BE2C (cell line): ENCODE data around the gene ELOVL2.

ENCODE experiments used
- DNase-seq: peaks from one replicate; pipeline ENCODE4 v3.0.0-alpha.2; 2020
- H3K27me3 ChIP-seq: fragments of 250-450 bp; sonication (Bioruptor Pico); 2 replicates; pipeline ENCODE4 v1.5.1; 2020; ENCODE audit warnings: mild to moderate bottlenecking
- H3K36me3 ChIP-seq: fragments of 250-450 bp; sonication (Bioruptor Pico); 2 replicates; pipeline ENCODE4 v1.5.1; 2020; ENCODE audit warnings: mild to moderate bottlenecking
- H3K4me1 ChIP-seq: fragments of 250-450 bp; sonication (Bioruptor Pico); 2 replicates; pipeline ENCODE4 v1.5.1; 2020
- H3K4me3 ChIP-seq: 2 replicates; pipeline ENCODE4 v1.5.1; 2011; ENCODE audit warnings: low read depth, low read length
- H3K9me3 ChIP-seq: fragments of 250-450 bp; sonication (Bioruptor Pico); 2 replicates; pipeline ENCODE4 v1.5.1; 2020
- CTCF ChIP-seq: IDR thresholded peaks from 2 replicates; pipeline ENCODE4 v1.5.1; 2012; ENCODE audit warnings: mild to moderate bottlenecking, low read depth, low read length

ELOVL2 gene

GRCh38 chr6:10956776-10957175 is 87.3 kb downstream of the ELOVL2 start:
- no peak for DNase-seq
- no peak for TF ChIP-seq CTCF
- H3K4me1 ChIP-seq, result no peaks in the 10 kb centered on the region
- no peak overlapping the region for H3K4me3 ChIP-seq
- H3K36me3 ChIP-seq, result peaks cover 5% of the 10 kb centered on the region
- no peaks in the 10 kb centered on the region; the same call in 1 of the 2 replicates for H3K27me3 ChIP-seq
- H3K9me3 ChIP-seq, result no peaks in the 10 kb centered on the region

GRCh38 chr6:10954590-10955010 is 89.5 kb downstream of the ELOVL2 start:
- Histone ChIP-seq H3K27me3 (peaks cover 4% of the 10 kb centered on the region; the same call in 1 of the 2 replicates), H3K36me3 (peaks cover 5% of the 10 kb centered on the region)

GRCh38 chr6:10951675-10952282 is 92.3 kb downstream of the ELOVL2 start:
- peaks cover 4% of the 10 kb centered on the region; the same call in 1 of the 2 replicates for H3K27me3 ChIP-seq
- no peaks in the 10 kb centered on the region for H3K4me1 ChIP-seq
- no peak overlapping the region for H3K4me3 ChIP-seq
- peak; percentile 45 for TF ChIP-seq CTCF
- H3K9me3 ChIP-seq, result no peaks in the 10 kb centered on the region
- DNase-seq, result no peak
- peaks cover 5% of the 10 kb centered on the region; the same call in 1 of the 2 replicates for H3K36me3 ChIP-seq

More at GRCh38 chr6:10954590-10955010, 89.5 kb downstream of the ELOVL2 start:
- peak; percentile 86 for TF ChIP-seq CTCF
- no peak overlapping the region for H3K4me3 ChIP-seq
- H3K4me1 ChIP-seq, result no peaks in the 10 kb centered on the region
- DNase-seq, result peak; percentile 87
- H3K9me3 ChIP-seq, result no peaks in the 10 kb centered on the region

- Histone ChIP-seq H3K4me3 (no peak overlapping the region), H3K27me3 (peaks cover 4% of the 10 kb centered on the region; the same call in 1 of the 2 replicates), H3K4me1 (no peaks in the 10 kb centered on the region), H3K36me3 (peaks cover 5% of the 10 kb centered on the region; the same call in 1 of the 2 replicates), H3K9me3 (no peaks in the 10 kb centered on the region)
- TF ChIP-seq CTCF, result no peak
- no peak for DNase-seq
Measured at GRCh38 chr6:10949579-10950490, 94.3 kb downstream of the ELOVL2 start.

GRCh38 chr6:10947966-10948365 is 96.1 kb downstream of the ELOVL2 start:
- Histone ChIP-seq H3K36me3 (no peaks in the 10 kb centered on the region), H3K4me3 (no peak overlapping the region), H3K27me3 (peaks cover 4% of the 10 kb centered on the region; the same call in 1 of the 2 replicates), H3K9me3 (no peaks in the 10 kb centered on the region), H3K4me1 (no peaks in the 10 kb centered on the region)
- no peak for TF ChIP-seq CTCF
- no peak for DNase-seq

- no peak for TF ChIP-seq CTCF
- no peaks in the 10 kb centered on the region for H3K4me1 ChIP-seq
Measured at GRCh38 chr6:10945845-10946244, 98.3 kb downstream of the ELOVL2 start.

More at GRCh38 chr6:10945845-10946244, 98.3 kb downstream of the ELOVL2 start:
- Histone ChIP-seq H3K9me3 (no peaks in the 10 kb centered on the region), H3K27me3 (no peaks in the 10 kb centered on the region), H3K4me3 (no peak overlapping the region), H3K36me3 (no peaks in the 10 kb centered on the region)
- DNase-seq, result no peak
